Measurements from ENCODE around the gene EEF1B2.

DNA sequence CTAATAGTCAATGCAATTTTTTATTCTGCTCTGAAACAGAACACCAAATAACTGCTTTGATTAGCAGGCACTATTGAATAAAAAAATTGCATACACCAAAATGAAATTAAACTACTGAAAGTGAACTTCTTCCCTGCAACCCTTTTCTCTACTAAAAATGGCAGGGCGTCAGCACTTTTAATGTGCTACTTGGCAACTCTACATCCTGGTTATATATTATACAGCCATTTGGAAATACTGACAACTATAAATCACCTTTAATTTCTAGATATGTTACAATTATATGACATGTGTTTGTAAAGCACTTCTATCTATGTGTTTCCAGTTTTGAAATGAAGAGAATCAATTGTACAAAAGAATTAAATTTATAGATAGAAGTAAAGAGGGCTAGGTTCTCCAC lies 10.4 kb upstream of the EEF1B2 start:
- TF ChIP-seq CTCF (IDR thresholded peaks at IDR 0.05) (no peak), POLR2A (IDR thresholded peaks at IDR 0.05) (no peak)
